GM18867 (cell line): ENCODE data around the gene HSD3B1.
"Not testable (repeated sequence)": the region's sequence is repeated elsewhere in the genome, so short reads cannot be mapped to it uniquely, and the experiment has no call there.

Experiments
- ATAC-seq: cut with Tn5 transposase; IDR thresholded peaks from one replicate; pipeline ENCODE4 v1.9.1; 2021; ENCODE audit warnings: mild to moderate bottlenecking, moderate library complexity; ENCODE audit not compliant: unreplicated experiment

HSD3B1 gene

GRCh38 chr1:119551218-119551617 is 44.2 kb downstream of the HSD3B1 start:
- ATAC-seq = no peak

- not testable (repeated sequence) for ATAC-seq
Observed at GRCh38 chr1:119552656-119553055, 45.6 kb downstream of the HSD3B1 start.

- not testable (repeated sequence) for ATAC-seq
Observed at GRCh38 chr1:119553302-119554071, 46.5 kb downstream of the HSD3B1 start.

GRCh38 chr1:119554183-119554582 is 47.2 kb downstream of the HSD3B1 start:
- no peak for ATAC-seq

GRCh38 chr1:119556423-119556822 is 49.4 kb downstream of the HSD3B1 start:
- ATAC-seq = no peak

GRCh38 chr1:119560402-119560801 is 53.4 kb downstream of the HSD3B1 start:
- ATAC-seq = peak; percentile 53

- peak; percentile 74 for ATAC-seq
Observed at GRCh38 chr1:119564548-119564947, 57.5 kb downstream of the HSD3B1 start.
